ENCODE measurements around the gene PRCP.
A peak's percentile ranks its signal among the peaks of the same experiment; 100 is the strongest.
"Not testable (repeated sequence)": the region's sequence is repeated elsewhere in the genome, so short reads cannot be mapped to it uniquely, and the experiment has no call there.

Gene PRCP

GRCh38 chr11:82900277-82901164 is at the start of gene PRCP:
PRCP (minus strand) TSS chr11:82900430; CDS start chr11:82900402, 28 bp downstream.
- POLR2A ChIA-PET, result interaction anchor here (0.7 to 1.6 kb wide), 6 partner anchors 10 to 293 kb away, joined by 3 to 6 read pairs (median 4); partner anchors contain the start of genes ANKRD42 and PCF11
- CTCF ChIA-PET, result interaction anchor here (0.7 to 3.0 kb wide), 15 partner anchors 8 to 921 kb away, joined by 3 to 18 read pairs (median 4); no protein-coding TSS in a partner anchor
- no peak for TF ChIP-seq CTCF (IDR thresholded peaks at IDR 0.05; ENCODE audit: control extremely low read depth, extremely low read depth, low read depth, missing control alignments)
- DNase-seq (ENCODE audit: extremely low spot score), result peak; percentile 94

GRCh38 chr11:82949352-82949751 is 49.1 kb upstream of the PRCP start:
- POLR2A ChIA-PET, result no interaction called here
- no peak for DNase-seq (ENCODE audit: extremely low spot score)
- CTCF ChIA-PET, result interaction anchor here (0.9 to 1.3 kb wide), 2 partner anchors 10 to 14 kb away, joined by 3 to 5 read pairs; no protein-coding TSS in a partner anchor
- TF ChIP-seq CTCF (IDR thresholded peaks at IDR 0.05; ENCODE audit: control extremely low read depth, extremely low read depth, low read depth, missing control alignments), result no peak

GRCh38 chr11:82945682-82946081 is 45.5 kb upstream of the PRCP start:
- no peak for DNase-seq (ENCODE audit: extremely low spot score)
- POLR2A ChIA-PET, result no interaction called here
- CTCF ChIA-PET, result interaction anchor here (0.8 to 2.2 kb wide), 6 partner anchors 10 to 20 kb away, joined by 3 to 8 read pairs (median 6); no protein-coding TSS in a partner anchor
- TF ChIP-seq CTCF (IDR thresholded peaks at IDR 0.05; ENCODE audit: control extremely low read depth, extremely low read depth, low read depth, missing control alignments), result no peak

- DNase-seq (ENCODE audit: extremely low spot score); POLR2A ChIA-PET: not testable (repeated sequence)
- CTCF ChIA-PET, result interaction anchor here (1.4 to 2.2 kb wide), 3 partner anchors 13 to 19 kb away, joined by 5 to 8 read pairs (median 7); no protein-coding TSS in a partner anchor
These were observed 44.8 kb upstream of the PRCP start for GRCh38 chr11:82945041-82945440.

GRCh38 chr11:82944198-82944597 is 44.0 kb upstream of the PRCP start:
- DNase-seq (ENCODE audit: extremely low spot score), result no peak
- no peak for TF ChIP-seq CTCF (IDR thresholded peaks at IDR 0.05; ENCODE audit: control extremely low read depth, extremely low read depth, low read depth, missing control alignments)
- ChIA-PET POLR2A (no interaction called here), CTCF (no interaction called here)

GRCh38 chr11:82943430-82943829 is 43.2 kb upstream of the PRCP start:
- CTCF ChIA-PET, result interaction anchor here (1.2 to 2.4 kb wide), 4 partner anchors 10 to 18 kb away, joined by 4 to 9 read pairs (median 6); no protein-coding TSS in a partner anchor
- DNase-seq (ENCODE audit: extremely low spot score); POLR2A ChIA-PET: not testable (repeated sequence)

- ChIA-PET CTCF (interaction anchor here (0.7 to 2.4 kb wide), 8 partner anchors 9 to 42 kb away, joined by 3 to 9 read pairs (median 4); partner anchors contain the start of gene PRCP), POLR2A (no interaction called here)
- DNase-seq (ENCODE audit: extremely low spot score), result no peak
- no peak for TF ChIP-seq CTCF (IDR thresholded peaks at IDR 0.05; ENCODE audit: control extremely low read depth, extremely low read depth, low read depth, missing control alignments)
These were observed 42.1 kb upstream of the PRCP start for GRCh38 chr11:82942376-82942775.
